ENCODE measurements around the gene CDC40.

- TF ChIP-seq CREB1 (IDR thresholded peaks at IDR 0.05) (no peak), CREB1 (CRISPR knock-in tag; IDR thresholded peaks at IDR 0.05) (no peak), CBX5 (IDR thresholded peaks at IDR 0.05; ENCODE audit: borderline replicate concordance, low read depth) (no peak), ZFX (CRISPR knock-in tag; IDR thresholded peaks at IDR 0.05) (no peak), HDAC2 (IDR thresholded peaks at IDR 0.05) (no peak), HMG20A (CRISPR knock-in tag; conservative IDR thresholded peaks at IDR 0.05) (no peak), SP2 (IDR thresholded peaks at IDR 0.05; ENCODE audit: extremely low read depth, low read depth, low read length, poor library complexity, severe bottlenecking) (no peak), ZBTB7A (IDR thresholded peaks at IDR 0.05; ENCODE audit: borderline replicate concordance, control insufficient read depth, low read depth, low read length) (no peak), ZFP36 (IDR thresholded peaks at IDR 0.05; ENCODE audit: low read depth, low read length, partially characterized antibody) (no peak), ZNF449 (CRISPR knock-in tag; IDR thresholded peaks at IDR 0.05) (no peak), POLR2AphosphoS5 (IDR thresholded peaks at IDR 0.05; ENCODE audit: control insufficient read depth, insufficient read depth, low read depth, low read length) (no peak)
- TF ChIP-seq, protein P1, sequence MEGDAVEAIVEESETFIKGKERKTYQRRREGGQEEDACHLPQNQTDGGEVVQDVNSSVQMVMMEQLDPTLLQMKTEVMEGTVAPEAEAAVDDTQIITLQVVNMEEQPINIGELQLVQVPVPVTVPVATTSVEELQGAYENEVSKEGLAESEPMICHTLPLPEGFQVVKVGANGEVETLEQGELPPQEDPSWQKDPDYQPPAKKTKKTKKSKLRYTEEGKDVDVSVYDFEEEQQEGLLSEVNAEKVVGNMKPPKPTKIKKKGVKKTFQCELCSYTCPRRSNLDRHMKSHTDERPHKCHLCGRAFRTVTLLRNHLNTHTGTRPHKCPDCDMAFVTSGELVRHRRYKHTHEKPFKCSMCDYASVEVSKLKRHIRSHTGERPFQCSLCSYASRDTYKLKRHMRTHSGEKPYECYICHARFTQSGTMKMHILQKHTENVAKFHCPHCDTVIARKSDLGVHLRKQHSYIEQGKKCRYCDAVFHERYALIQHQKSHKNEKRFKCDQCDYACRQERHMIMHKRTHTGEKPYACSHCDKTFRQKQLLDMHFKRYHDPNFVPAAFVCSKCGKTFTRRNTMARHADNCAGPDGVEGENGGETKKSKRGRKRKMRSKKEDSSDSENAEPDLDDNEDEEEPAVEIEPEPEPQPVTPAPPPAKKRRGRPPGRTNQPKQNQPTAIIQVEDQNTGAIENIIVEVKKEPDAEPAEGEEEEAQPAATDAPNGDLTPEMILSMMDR (IDR thresholded peaks at IDR 0.05 in 2 of 3, conservative IDR thresholded peaks at IDR 0.05 in 1 of 3; ENCODE audit: insufficient read depth in 2 of 3, low read depth in 1 of 3, low read length in 3 of 3) = no peak
- TF ChIP-seq, protein P2, sequence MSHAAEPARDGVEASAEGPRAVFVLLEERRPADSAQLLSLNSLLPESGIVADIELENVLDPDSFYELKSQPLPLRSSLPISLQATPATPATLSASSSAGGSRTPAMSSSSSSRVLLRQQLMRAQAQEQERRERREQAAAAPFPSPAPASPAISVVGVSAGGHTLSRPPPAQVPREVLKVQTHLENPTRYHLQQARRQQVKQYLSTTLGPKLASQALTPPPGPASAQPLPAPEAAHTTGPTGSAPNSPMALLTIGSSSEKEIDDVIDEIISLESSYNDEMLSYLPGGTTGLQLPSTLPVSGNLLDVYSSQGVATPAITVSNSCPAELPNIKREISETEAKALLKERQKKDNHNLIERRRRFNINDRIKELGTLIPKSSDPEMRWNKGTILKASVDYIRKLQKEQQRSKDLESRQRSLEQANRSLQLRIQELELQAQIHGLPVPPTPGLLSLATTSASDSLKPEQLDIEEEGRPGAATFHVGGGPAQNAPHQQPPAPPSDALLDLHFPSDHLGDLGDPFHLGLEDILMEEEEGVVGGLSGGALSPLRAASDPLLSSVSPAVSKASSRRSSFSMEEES (CRISPR knock-in tag; IDR thresholded peaks at IDR 0.05) = no peak
- TF ChIP-seq, protein P3, sequence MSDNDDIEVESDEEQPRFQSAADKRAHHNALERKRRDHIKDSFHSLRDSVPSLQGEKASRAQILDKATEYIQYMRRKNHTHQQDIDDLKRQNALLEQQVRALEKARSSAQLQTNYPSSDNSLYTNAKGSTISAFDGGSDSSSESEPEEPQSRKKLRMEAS (CRISPR knock-in tag; IDR thresholded peaks at IDR 0.05) = no peak
Measured at GRCh38 chr6:110217266-110217665, 37.0 kb downstream of the CDC40 start.
